Neural progenitor cell (in vitro differentiated cells): ENCODE measurements around the gene TMEM120B.

Experiments used
- EZH2 ChIP-seq: fragments of 200-600 bp; sonication (generic); IDR thresholded peaks from 2 replicates; pipeline ENCODE4 v1.6.1; 2017; ENCODE audit warnings: antibody characterized with exemption, mild to moderate bottlenecking, moderate library complexity
- EZH2phosphoT487 ChIP-seq: fragments of 200-600 bp; sonication (generic); IDR thresholded peaks from 2 replicates; pipeline ENCODE4 v1.6.1; 2017; ENCODE audit warnings: antibody characterized with exemption
- TF ChIP-seq, protein P1 (sequence below): fragments of 200-600 bp; sonication (generic); IDR thresholded peaks from 2 replicates; pipeline ENCODE4 v1.5.1; 2017; ENCODE audit warnings: antibody characterized with exemption, mild to moderate bottlenecking

DNA sequence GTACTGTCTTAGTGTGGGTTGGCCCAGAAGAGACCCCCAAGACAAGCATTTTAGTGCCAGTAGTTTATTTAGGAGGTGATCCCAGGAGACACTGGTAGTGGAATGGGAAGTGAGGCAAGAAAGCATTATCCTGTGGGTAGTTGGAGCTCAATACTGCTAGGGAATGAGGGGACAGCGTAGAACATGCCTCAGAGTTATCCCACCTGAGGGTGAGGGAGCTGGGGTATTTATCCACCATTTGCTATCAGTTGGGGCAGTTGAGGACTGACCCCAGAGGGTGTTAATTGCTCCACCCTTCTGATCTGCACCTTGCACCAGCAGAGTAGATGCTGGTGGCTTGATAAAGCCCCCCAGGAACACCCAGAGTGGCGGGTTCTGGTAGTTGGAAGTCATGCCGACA, 43.0 kb downstream of the TMEM120B start:
- TF ChIP-seq EZH2, result no peak
- TF ChIP-seq, protein P1, sequence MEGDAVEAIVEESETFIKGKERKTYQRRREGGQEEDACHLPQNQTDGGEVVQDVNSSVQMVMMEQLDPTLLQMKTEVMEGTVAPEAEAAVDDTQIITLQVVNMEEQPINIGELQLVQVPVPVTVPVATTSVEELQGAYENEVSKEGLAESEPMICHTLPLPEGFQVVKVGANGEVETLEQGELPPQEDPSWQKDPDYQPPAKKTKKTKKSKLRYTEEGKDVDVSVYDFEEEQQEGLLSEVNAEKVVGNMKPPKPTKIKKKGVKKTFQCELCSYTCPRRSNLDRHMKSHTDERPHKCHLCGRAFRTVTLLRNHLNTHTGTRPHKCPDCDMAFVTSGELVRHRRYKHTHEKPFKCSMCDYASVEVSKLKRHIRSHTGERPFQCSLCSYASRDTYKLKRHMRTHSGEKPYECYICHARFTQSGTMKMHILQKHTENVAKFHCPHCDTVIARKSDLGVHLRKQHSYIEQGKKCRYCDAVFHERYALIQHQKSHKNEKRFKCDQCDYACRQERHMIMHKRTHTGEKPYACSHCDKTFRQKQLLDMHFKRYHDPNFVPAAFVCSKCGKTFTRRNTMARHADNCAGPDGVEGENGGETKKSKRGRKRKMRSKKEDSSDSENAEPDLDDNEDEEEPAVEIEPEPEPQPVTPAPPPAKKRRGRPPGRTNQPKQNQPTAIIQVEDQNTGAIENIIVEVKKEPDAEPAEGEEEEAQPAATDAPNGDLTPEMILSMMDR, result no peak
- no peak for TF ChIP-seq EZH2phosphoT487
